Epithelial cell of esophagus (primary cell): ENCODE data around the gene RBM20.

ENCODE experiments used
- DNase-seq: peaks from one replicate; pipeline ENCODE4 v3.0.0; 2010; ENCODE audit warnings: low read depth
- H3K4me3 ChIP-seq: 2 replicates; pipeline ENCODE4 v1.5.1; 2011; ENCODE audit warnings: mild to moderate bottlenecking, low read length, control low read depth
- CTCF ChIP-seq: IDR thresholded peaks from 2 replicates; pipeline ENCODE4 v1.5.1; 2011; ENCODE audit warnings: low read depth, mild to moderate bottlenecking, low read length, control low read depth, inconsistent platforms; ENCODE audit not compliant: insufficient read depth; ENCODE audit errors: missing control alignments

The RBM20 gene

GRCh38 chr10:110744782-110745181 lies 100.6 kb downstream of the RBM20 start:
- H3K4me3 ChIP-seq = no peak overlapping the region
- DNase-seq = no peak
- no peak for TF ChIP-seq CTCF

GRCh38 chr10:110746254-110746826 lies 102.2 kb downstream of the RBM20 start:
- no peak overlapping the region for H3K4me3 ChIP-seq
- peak; percentile 79 for TF ChIP-seq CTCF
- DNase-seq = peak; percentile 91

- no peak overlapping the region for H3K4me3 ChIP-seq
- TF ChIP-seq CTCF = no peak
- no peak for DNase-seq
These were observed 103.0 kb downstream of the RBM20 start for GRCh38 chr10:110746969-110747608.

- no peak for TF ChIP-seq CTCF
- DNase-seq = no peak
- H3K4me3 ChIP-seq = no peak overlapping the region
These were observed 103.7 kb downstream of the RBM20 start for GRCh38 chr10:110747609-110748464.

- no peak for TF ChIP-seq CTCF
- DNase-seq = no peak
- H3K4me3 ChIP-seq = no peak overlapping the region
These were observed 104.8 kb downstream of the RBM20 start for GRCh38 chr10:110748970-110749369.

GRCh38 chr10:110750931-110751330 lies 106.8 kb downstream of the RBM20 start:
- no peak overlapping the region for H3K4me3 ChIP-seq
- DNase-seq = no peak
- no peak for TF ChIP-seq CTCF
